HK-2 (cell line): ENCODE results near the gene SORL1.

ENCODE experiments used
- DNase-seq: peaks from one replicate; pipeline ENCODE4 v3.0.0-alpha.2; 2018; ENCODE audit not compliant: unreplicated experiment

SORL1 gene

GRCh38 chr11:121451178-121451985 is 732 bp upstream of the SORL1 start:
- DNase-seq = no peak

GRCh38 chr11:121452609-121453150 is 566 bp downstream of the SORL1 start, which contains the start of gene SORL1-AS1:
TSS of gene SORL1-AS1 (minus strand) at chr11:121452967.
- DNase-seq = no peak

GRCh38 chr11:121453589-121454299 is 1.6 kb downstream of the SORL1 start:
- no peak for DNase-seq

- DNase-seq = no peak
Observed at GRCh38 chr11:121455115-121455514, 3.0 kb downstream of the SORL1 start.

GRCh38 chr11:121456151-121456550 is 4.0 kb downstream of the SORL1 start:
- no peak for DNase-seq

- no peak for DNase-seq
Observed at GRCh38 chr11:121456816-121457431, 4.8 kb downstream of the SORL1 start.

- DNase-seq = no peak
Observed at GRCh38 chr11:121458551-121458950, 6.4 kb downstream of the SORL1 start.

- DNase-seq = no peak
Observed at GRCh38 chr11:121459413-121460017, 7.4 kb downstream of the SORL1 start.

- no peak for DNase-seq
Observed at GRCh38 chr11:121460941-121461514, 8.9 kb downstream of the SORL1 start.

- DNase-seq = no peak
Observed at GRCh38 chr11:121461843-121462242, 9.7 kb downstream of the SORL1 start.

- no peak for DNase-seq
Observed at GRCh38 chr11:121463689-121464335, 11.7 kb downstream of the SORL1 start.

GRCh38 chr11:121464352-121464946 is 12.3 kb downstream of the SORL1 start:
- DNase-seq = peak; percentile 19

- no peak for DNase-seq
Observed at GRCh38 chr11:121465709-121466062, 13.6 kb downstream of the SORL1 start.

- peak; percentile 81 for DNase-seq
Observed at GRCh38 chr11:121466063-121466794, 14.1 kb downstream of the SORL1 start.

GRCh38 chr11:121467471-121467870 is 15.4 kb downstream of the SORL1 start:
- DNase-seq = no peak

- no peak for DNase-seq
Observed at GRCh38 chr11:121467965-121468364, 15.9 kb downstream of the SORL1 start.

GRCh38 chr11:121469910-121470309 is 17.8 kb downstream of the SORL1 start:
- DNase-seq = no peak

GRCh38 chr11:121471167-121471566 is 19.1 kb downstream of the SORL1 start:
- no peak for DNase-seq

- DNase-seq = no peak
Observed at GRCh38 chr11:121472312-121472711, 20.2 kb downstream of the SORL1 start.
